IMR-90 (cell line): ENCODE data around the gene CTNND2. TPM values are rescaled to one million over a fixed set of nuclear protein-coding genes. Genes with fewer than 3 reads are reported as not detected.

Source experiments
- ATAC-seq: fragments of 200-7000 bp; cut with Tn5 transposase; 2 replicates; pipeline ENCODE4 v1.9.1; 2020; ENCODE audit warnings: low read depth, mild to moderate bottlenecking, moderate library complexity
- BruUV-seq: library from RNA; stranded (reverse); fragments of 400-500 nt; replicated peaks from 2 replicates; lab custom pipeline; 2021; lab: Mats Ljungman, UMichigan
- CTCF ChIA-PET: fragments of 300-600 bp; formaldehyde crosslinking; extraction: SDS; loops from one replicate; lab custom pipeline; 2021; ENCODE audit warnings: antibody characterized with exemption; lab: Yijun Ruan, JAX
- POLR2A ChIA-PET: fragments of 300-600 bp; sonication (Branson Sonifier 250); formaldehyde crosslinking; loops from one replicate; lab custom pipeline; 2022; ENCODE audit warnings: antibody characterized with exemption; ENCODE audit not compliant: unreplicated experiment; lab: Charles Lee
- DNase-seq: peaks from one replicate; pipeline ENCODE4 v3.0.0; 2013
- H2AFZ ChIP-seq: replicated peaks from 2 replicates; pipeline ENCODE3; 2013; ENCODE audit warnings: low read length, mild to moderate bottlenecking; ENCODE audit not compliant: poor library complexity
- H2AK5ac ChIP-seq: 2 replicates; pipeline ENCODE4 v1.6.1; 2013; ENCODE audit warnings: low read depth, low read length, inconsistent platforms
- H2AK9ac ChIP-seq: replicated peaks from 2 replicates; pipeline ENCODE3; 2013; ENCODE audit warnings: mild to moderate bottlenecking, low read depth, low read length, moderate library complexity; ENCODE audit not compliant: poor library complexity
- H2BK120ac ChIP-seq: 2 replicates; pipeline ENCODE4 v1.6.1; 2013; ENCODE audit warnings: low read depth, low read length, inconsistent platforms
- H2BK15ac ChIP-seq: 3 replicates; pipeline ENCODE4 v1.6.1; 2013; ENCODE audit warnings: low read depth, low read length, inconsistent platforms
- H2BK20ac ChIP-seq: 2 replicates; pipeline ENCODE4 v1.6.1; 2013; ENCODE audit warnings: low read depth, mild to moderate bottlenecking, inconsistent platforms, low read length, moderate library complexity
- H2BK5ac ChIP-seq: 2 replicates; pipeline ENCODE4 v1.6.1; 2013; ENCODE audit warnings: mild to moderate bottlenecking, low read depth, low read length, inconsistent platforms; ENCODE audit not compliant: poor library complexity, severe bottlenecking
- H3K14ac ChIP-seq: replicated peaks from 2 replicates; pipeline ENCODE4 v1.6.1; 2013; ENCODE audit warnings: low read depth, low read length, inconsistent platforms
- H3K18ac ChIP-seq: 2 replicates; pipeline ENCODE4 v1.6.1; 2013; ENCODE audit warnings: low read depth, low read length, control low read depth
- H3K23ac ChIP-seq: 2 replicates; pipeline ENCODE4 v1.6.1; 2013; ENCODE audit warnings: low read depth, low read length, inconsistent platforms
- H3K27ac ChIP-seq: 2 replicates; pipeline ENCODE4 v1.5.1; 2013; ENCODE audit warnings: mild to moderate bottlenecking, control low read depth, low read length; ENCODE audit not compliant: insufficient read depth
- H3K27me3 ChIP-seq: 2 replicates; pipeline ENCODE4 v1.6.1; 2013; ENCODE audit warnings: low read length; ENCODE audit not compliant: control insufficient read depth, insufficient read depth
- H3K36me3 ChIP-seq: 2 replicates; pipeline ENCODE4 v1.6.1; 2013; ENCODE audit warnings: low read length, mixed read lengths; ENCODE audit not compliant: control insufficient read depth, insufficient read depth
- H3K4ac ChIP-seq: 2 replicates; pipeline ENCODE4 v1.6.1; 2013; ENCODE audit warnings: low read depth, low read length, inconsistent platforms
- H3K4me1 ChIP-seq: 2 replicates; pipeline ENCODE4 v1.6.1; 2013; ENCODE audit warnings: low read length, mixed read lengths; ENCODE audit not compliant: control insufficient read depth, insufficient read depth
- H3K4me2 ChIP-seq: 2 replicates; pipeline ENCODE4 v1.6.1; 2013; ENCODE audit warnings: low read depth, mild to moderate bottlenecking, control low read depth, low read length, moderate library complexity
- H3K4me3 ChIP-seq: 2 replicates; pipeline ENCODE4 v1.5.1; 2013; ENCODE audit warnings: low read depth, mild to moderate bottlenecking, control low read depth, low read length, moderate library complexity; ENCODE audit not compliant: insufficient read depth
- H3K56ac ChIP-seq: 2 replicates; pipeline ENCODE4 v1.6.1; 2013; ENCODE audit warnings: low read length, inconsistent platforms; ENCODE audit not compliant: insufficient read depth; ENCODE audit errors: extremely low read depth
- H3K79me1 ChIP-seq, 2 experiments: 2 replicates each; pipeline ENCODE4 v1.6.1; 2013; ENCODE audit warnings: low read length in 2 of 2, inconsistent platforms in 1 of 2, low read depth in 1 of 2
- H3K9ac ChIP-seq: 2 replicates; pipeline ENCODE4 v1.6.1; 2013; ENCODE audit warnings: low read depth, low read length, control low read depth
- H3K9me1 ChIP-seq: 2 replicates; pipeline ENCODE4 v1.6.1; 2013; ENCODE audit warnings: low read length, inconsistent platforms; ENCODE audit not compliant: insufficient read depth
- H3K9me3 ChIP-seq: 2 replicates; pipeline ENCODE4 v1.6.1; 2013; ENCODE audit warnings: low read length; ENCODE audit not compliant: control insufficient read depth, insufficient read depth
- H4K20me1 ChIP-seq: 2 replicates; pipeline ENCODE4 v1.6.1; 2013; ENCODE audit warnings: low read length, inconsistent platforms; ENCODE audit not compliant: insufficient read depth
- H4K5ac ChIP-seq: 2 replicates; pipeline ENCODE4 v1.6.1; 2013; ENCODE audit warnings: mild to moderate bottlenecking, low read depth, low read length, control low read depth
- H4K8ac ChIP-seq, 2 experiments: 2 replicates each; pipeline ENCODE4 v1.6.1; 2013; ENCODE audit warnings: low read depth in 2 of 2, low read length in 2 of 2, control low read depth in 1 of 2, inconsistent platforms in 1 of 2
- H4K91ac ChIP-seq: 2 replicates; pipeline ENCODE4 v1.6.1; 2013; ENCODE audit warnings: low read depth, low read length, inconsistent platforms; ENCODE audit not compliant: insufficient read depth
- BHLHE40 ChIP-seq: fragments of 150-350 bp; IDR thresholded peaks from 2 replicates; pipeline ENCODE4 v1.6.1; 2016; ENCODE audit warnings: mild to moderate bottlenecking, low read depth, low read length
- CEBPB ChIP-seq: IDR thresholded peaks from 2 replicates; pipeline ENCODE4 v1.6.1; 2012; ENCODE audit warnings: low read depth, low read length, improper control_type of control experiment
- CHD1 ChIP-seq: IDR thresholded peaks from 2 replicates; pipeline ENCODE4 v1.6.1; 2012; ENCODE audit warnings: low read depth, low read length, improper control_type of control experiment
- CTCF ChIP-seq: conservative IDR thresholded peaks from 2 replicates; pipeline ENCODE4 v1.5.1; 2012; ENCODE audit warnings: mild to moderate bottlenecking, low read depth, low read length, improper control_type of control experiment
- FOS ChIP-seq: fragments of 150-350 bp; IDR thresholded peaks from 2 replicates; pipeline ENCODE4 v1.6.1; 2016; ENCODE audit warnings: low read depth, low read length
- MAFK ChIP-seq: IDR thresholded peaks from 2 replicates; pipeline ENCODE4 v1.6.1; 2012; ENCODE audit warnings: low read depth, low read length, improper control_type of control experiment
- MXI1 ChIP-seq: IDR thresholded peaks from 2 replicates; pipeline ENCODE4 v1.6.1; 2012; ENCODE audit warnings: low read depth, mild to moderate bottlenecking, low read length, moderate library complexity, borderline replicate concordance
- NFE2L2 ChIP-seq: fragments of 150-350 bp; IDR thresholded peaks from 2 replicates; pipeline ENCODE4 v1.6.1; 2016; ENCODE audit warnings: low read depth, mild to moderate bottlenecking, low read length
- POLR2A ChIP-seq: IDR thresholded peaks from 2 replicates; pipeline ENCODE4 v1.6.1; 2012; ENCODE audit warnings: mild to moderate bottlenecking, low read depth, low read length
- RAD21 ChIP-seq: IDR thresholded peaks from 2 replicates; pipeline ENCODE4 v1.6.1; 2012; ENCODE audit warnings: low read length, improper control_type of control experiment
- RCOR1 ChIP-seq: IDR thresholded peaks from 2 replicates; pipeline ENCODE4 v1.6.1; 2012; ENCODE audit warnings: mild to moderate bottlenecking, low read length, improper control_type of control experiment; ENCODE audit not compliant: insufficient replicate concordance
- SMC3 ChIP-seq: fragments of 150-350 bp; IDR thresholded peaks from 2 replicates; pipeline ENCODE4 v1.6.1; 2016; ENCODE audit warnings: low read depth, mild to moderate bottlenecking, antibody characterized with exemption, low read length, moderate library complexity
- WGBS, 2 experiments: methylation state at CpG; one replicate each; pipeline versions ENCODE4 v1.1.5 to v1.1.7; 2013; ENCODE audit warnings: missing lambda C conversion rate in 2 of 2; ENCODE audit not compliant: insufficient read length in 1 of 2; ENCODE audit errors: extremely low coverage in 2 of 2; 5-methylcytosine and 5-hydroxymethylcytosine counted together
- dilution Hi-C: fragments of 300-500 bp; cut with HindIII; formaldehyde crosslinking; loops from one replicate; pipeline ENCODE4 v1.14.3; 2018; ENCODE audit warnings: low sequenced_read_pairs; ENCODE audit not compliant: unreplicated experiment
- in situ Hi-C: fragments of 300-500 bp; cut with MboI; formaldehyde crosslinking; loops from 3 replicates; pipeline ENCODE4 v1.14.3; 2019; ENCODE audit warnings: low sequenced_read_pairs, inconsistent platforms, mixed read lengths
- intact Hi-C: fragments of 100-400 bp; cut with micrococcal nuclease; formaldehyde crosslinking; loops from 2 replicates; pipeline ENCODE4 v1.10.0; 2022
- polyA plus RNA-seq, 3 experiments: library from polyadenylated mRNA; depleted of rRNA; stranded (reverse); fragments of >200 nt; gene quantifications; 2 replicates each; pipeline ENCODE4 v1.2.3, GENCODE V29; 2012; ENCODE audit warnings: low replicate concordance in 1 of 3
- total RNA-seq: library from RNA; depleted of rRNA; stranded (reverse); fragments of >200 nt; gene quantifications from 2 replicates; pipeline ENCODE4 v1.2.3, GENCODE V29; 2012
- TF ChIP-seq, protein P1 (sequence below): fragments of 150-350 bp; IDR thresholded peaks from 2 replicates; pipeline ENCODE4 v1.6.1; 2016; ENCODE audit warnings: low read depth, mild to moderate bottlenecking, low read length, moderate library complexity, borderline replicate concordance
- TF ChIP-seq, protein P2 (sequence below): fragments of 150-350 bp; IDR thresholded peaks from 2 replicates; pipeline ENCODE4 v1.6.1; 2017; ENCODE audit warnings: mild to moderate bottlenecking, antibody characterized with exemption, low read length, low read depth

The CTNND2 gene
- total and polyA plus RNA-seq, 2 of the 4 experiments (the other 2 are of a cell fraction) = not detected

DNA sequence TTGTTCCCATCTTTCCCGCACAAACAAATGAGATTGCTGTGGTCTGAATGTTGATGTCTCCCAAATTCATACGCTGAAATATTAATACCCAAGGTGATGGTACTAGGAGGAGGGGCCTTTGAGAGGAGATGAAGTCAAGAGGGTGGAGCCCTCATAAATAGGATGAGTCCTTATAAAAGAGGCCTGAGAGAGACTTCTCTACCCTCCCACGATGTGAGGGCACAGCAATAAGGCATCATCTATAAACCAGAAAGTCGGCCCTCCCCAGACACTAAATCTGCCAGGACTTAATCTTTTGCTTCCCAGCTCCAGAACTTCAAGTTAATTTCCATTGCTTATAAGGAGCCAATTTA lies 170.4 kb downstream of the CTNND2 start:
- Histone ChIP-seq H3K23ac (no peak overlapping the region), H3K9me1 (no peaks in the 10 kb centered on the region), H3K18ac (no peak overlapping the region), H3K14ac (no peak overlapping the region), H4K5ac (no peak overlapping the region), H3K9ac (no peak overlapping the region), H4K20me1 (no peaks in the 10 kb centered on the region), H2BK15ac (no peak overlapping the region), H3K27me3 (no peaks in the 10 kb centered on the region), H4K91ac (no peak overlapping the region), H2BK5ac (no peak overlapping the region), H3K4me3 (no peak overlapping the region), H2AFZ (no peak overlapping the region), H2BK120ac (no peak overlapping the region), H3K9me3 (peaks cover 6% of the 10 kb centered on the region), H3K4ac (no peak overlapping the region), H3K27ac (no peak overlapping the region), H3K79me1 (no peaks in the 10 kb centered on the region), H3K36me3 (no peaks in the 10 kb centered on the region), H2AK9ac (no peak overlapping the region), H3K4me2 (no peak overlapping the region), H4K8ac (no peak overlapping the region), H3K56ac (no peak overlapping the region), H2BK20ac (no peak overlapping the region), H2AK5ac (no peak overlapping the region), H3K4me1 (no peaks in the 10 kb centered on the region)
- intact Hi-C loops = no loop called here
- no TSS peak for BruUV-seq
- POLR2A ChIA-PET = no interaction called here
- in situ Hi-C loops = no loop called here
- dilution Hi-C loops = no loop called here
- CTCF ChIA-PET = interaction anchor here (0.6 kb wide), 1 partner anchor 730 kb away, joined by 3 read pairs; no protein-coding TSS in a partner anchor
- ATAC-seq (no peak), DNase-seq (no peak)
- TF ChIP-seq MXI1 = no peak
- no peak for TF ChIP-seq CEBPB
- no peak for TF ChIP-seq FOS
- no peak for TF ChIP-seq RCOR1
- no peak for TF ChIP-seq CTCF
- no peak for TF ChIP-seq CHD1
- no peak for TF ChIP-seq BHLHE40
- TF ChIP-seq RAD21 = no peak
- no peak for TF ChIP-seq SMC3
- TF ChIP-seq POLR2A = no peak
- TF ChIP-seq, protein P1, sequence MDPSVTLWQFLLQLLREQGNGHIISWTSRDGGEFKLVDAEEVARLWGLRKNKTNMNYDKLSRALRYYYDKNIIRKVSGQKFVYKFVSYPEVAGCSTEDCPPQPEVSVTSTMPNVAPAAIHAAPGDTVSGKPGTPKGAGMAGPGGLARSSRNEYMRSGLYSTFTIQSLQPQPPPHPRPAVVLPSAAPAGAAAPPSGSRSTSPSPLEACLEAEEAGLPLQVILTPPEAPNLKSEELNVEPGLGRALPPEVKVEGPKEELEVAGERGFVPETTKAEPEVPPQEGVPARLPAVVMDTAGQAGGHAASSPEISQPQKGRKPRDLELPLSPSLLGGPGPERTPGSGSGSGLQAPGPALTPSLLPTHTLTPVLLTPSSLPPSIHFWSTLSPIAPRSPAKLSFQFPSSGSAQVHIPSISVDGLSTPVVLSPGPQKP = no peak
- TF ChIP-seq, protein P2, sequence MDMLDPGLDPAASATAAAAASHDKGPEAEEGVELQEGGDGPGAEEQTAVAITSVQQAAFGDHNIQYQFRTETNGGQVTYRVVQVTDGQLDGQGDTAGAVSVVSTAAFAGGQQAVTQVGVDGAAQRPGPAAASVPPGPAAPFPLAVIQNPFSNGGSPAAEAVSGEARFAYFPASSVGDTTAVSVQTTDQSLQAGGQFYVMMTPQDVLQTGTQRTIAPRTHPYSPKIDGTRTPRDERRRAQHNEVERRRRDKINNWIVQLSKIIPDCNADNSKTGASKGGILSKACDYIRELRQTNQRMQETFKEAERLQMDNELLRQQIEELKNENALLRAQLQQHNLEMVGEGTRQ = no peak
- TF ChIP-seq MAFK = no peak
- TF ChIP-seq NFE2L2 = no peak
- no CpG with 5 or more reads among the region's 4 CpGs for WGBS, 2 experiments
